Endometrium (tissue), 2 donors: ENCODE data around the gene MEGF8.

Experiments
- FAIRE-seq: peaks from 2 replicates; lab custom pipeline; 2012; peaks lifted over from hg19 to GRCh38; lab: Jason Lieb, UNC
- donor health status: control.
- donor health status: control.

The MEGF8 gene

DNA sequence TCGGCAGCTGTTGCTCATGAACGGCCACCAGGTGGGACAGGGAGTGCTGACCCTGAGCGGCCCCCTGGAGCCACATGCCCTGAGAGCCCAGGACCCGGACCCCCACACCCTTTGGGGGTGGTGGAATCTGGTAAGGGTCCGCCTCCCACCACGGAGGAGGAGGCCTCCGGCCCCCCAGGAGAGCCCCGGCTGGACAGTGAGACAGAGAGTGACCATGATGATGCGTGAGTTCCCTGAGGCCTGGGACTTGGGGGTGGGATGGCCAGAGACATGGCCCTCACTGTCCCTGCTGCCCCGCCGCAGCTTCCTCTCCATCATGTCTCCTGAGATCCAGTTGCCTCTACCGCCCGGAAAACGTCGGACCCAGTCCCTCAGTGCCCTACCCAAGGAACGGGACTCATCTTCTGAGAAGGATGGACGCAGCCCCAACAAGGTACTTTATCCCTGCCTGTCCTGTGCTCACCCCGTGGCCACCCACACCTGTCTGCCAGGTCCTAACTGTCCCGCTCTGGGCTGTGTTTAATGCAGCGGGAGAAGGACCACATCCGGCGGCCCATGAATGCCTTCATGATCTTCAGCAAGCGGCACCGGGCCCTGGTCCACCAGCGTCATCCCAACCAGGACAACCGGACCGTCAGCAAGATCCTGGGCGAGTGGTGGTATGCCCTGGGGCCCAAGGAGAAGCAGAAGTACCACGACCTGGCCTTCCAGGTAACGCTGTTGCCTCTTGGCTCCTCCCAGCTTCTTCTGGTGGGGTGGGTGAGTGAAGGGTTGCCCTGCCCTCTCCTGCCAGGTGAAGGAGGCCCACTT, 38.2 kb upstream of the MEGF8 start:
- FAIRE-seq, result no peak

DNA sequence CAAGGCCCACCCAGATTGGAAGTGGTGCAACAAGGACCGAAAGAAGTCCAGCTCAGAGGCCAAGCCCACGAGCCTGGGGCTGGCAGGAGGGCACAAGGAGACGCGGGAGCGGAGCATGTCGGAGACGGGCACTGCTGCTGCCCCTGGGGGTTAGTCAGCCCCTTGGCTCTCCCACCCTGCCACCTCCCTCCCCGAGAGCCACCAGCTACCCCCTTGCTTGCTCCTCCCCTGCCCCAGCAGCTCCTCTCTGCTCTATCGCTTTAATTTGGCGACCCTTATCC, 37.7 kb upstream of the MEGF8 start:
- no peak for FAIRE-seq

DNA sequence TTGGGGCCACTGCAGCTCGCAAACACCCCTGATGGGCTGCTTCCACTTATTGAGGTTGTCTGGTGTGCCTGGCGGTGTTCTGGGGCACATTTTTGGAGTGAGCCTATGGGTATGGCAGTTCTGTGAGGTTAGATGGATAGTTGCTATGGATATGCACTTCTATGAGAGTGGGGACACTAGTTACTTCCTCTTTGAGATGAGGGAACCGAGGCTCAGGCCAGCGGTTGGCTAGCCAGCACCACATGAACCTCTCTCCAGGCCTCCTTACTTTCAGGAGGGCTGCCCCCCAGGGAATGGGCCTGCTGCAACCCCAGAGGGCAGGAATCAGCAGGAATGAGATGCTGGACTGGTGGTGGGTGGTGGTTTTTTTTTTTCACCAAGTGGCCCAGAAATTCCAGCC, 37.0 kb upstream of the MEGF8 start:
- no peak for FAIRE-seq

GRCh38 chr19:42288881-42289555, 36.4 kb upstream of the MEGF8 start:
- FAIRE-seq, result no peak

DNA sequence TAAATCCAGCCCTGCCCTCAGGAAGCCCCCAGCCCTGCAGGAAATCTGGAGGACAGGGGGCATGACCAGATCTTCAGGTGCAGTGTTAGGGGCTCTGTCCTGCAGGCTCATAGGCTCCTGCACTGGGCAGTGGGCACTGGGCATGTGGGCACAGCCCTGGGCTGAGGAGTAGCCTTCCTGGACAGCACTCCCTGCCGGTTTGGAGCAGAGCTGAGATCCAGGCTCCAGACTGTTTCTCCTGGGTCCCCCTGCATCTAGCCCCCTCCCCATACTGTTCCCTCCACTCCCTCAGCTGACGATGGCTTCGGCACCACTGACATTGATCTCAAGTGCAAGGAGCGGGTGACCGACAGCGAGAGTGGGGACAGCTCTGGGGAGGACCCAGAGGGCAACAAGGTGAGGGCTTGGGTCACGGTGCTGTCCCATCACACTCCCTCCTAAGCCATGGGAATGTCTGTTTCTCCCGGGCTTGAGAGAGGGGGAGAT, 35.8 kb upstream of the MEGF8 start:
- no peak for FAIRE-seq

- FAIRE-seq, result no peak
Observed at GRCh38 chr19:42290136-42290522, 35.3 kb upstream of the MEGF8 start.

- no peak for FAIRE-seq
Observed at GRCh38 chr19:42290523-42291434, 34.7 kb upstream of the MEGF8 start.

GRCh38 chr19:42291435-42291810, 34.0 kb upstream of the MEGF8 start:
- FAIRE-seq, result no peak

GRCh38 chr19:42292042-42292960, 33.1 kb upstream of the MEGF8 start:
- FAIRE-seq, result no peak

- no peak for FAIRE-seq
Observed at GRCh38 chr19:42292963-42293362, 32.5 kb upstream of the MEGF8 start.

DNA sequence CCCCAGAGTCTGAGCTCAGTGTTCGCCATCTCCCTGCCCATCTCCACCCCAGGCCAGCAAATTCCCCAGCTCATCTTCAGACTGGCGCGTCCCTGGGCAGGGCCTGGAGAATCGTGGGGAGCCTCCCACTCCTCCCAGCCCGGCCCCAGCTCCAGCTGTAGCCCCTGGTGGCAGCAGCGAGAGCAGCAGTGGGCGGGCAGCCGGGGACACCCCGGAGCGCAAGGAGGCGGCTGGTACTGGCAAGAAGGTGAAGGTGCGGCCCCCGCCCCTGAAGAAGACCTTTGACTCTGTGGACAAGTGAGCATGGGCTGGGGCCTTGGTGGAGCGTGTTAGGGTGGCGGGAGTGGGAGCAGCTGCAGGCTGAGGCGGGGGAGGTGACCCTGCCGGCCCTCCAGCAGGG, 31.9 kb upstream of the MEGF8 start:
- no peak for FAIRE-seq

DNA sequence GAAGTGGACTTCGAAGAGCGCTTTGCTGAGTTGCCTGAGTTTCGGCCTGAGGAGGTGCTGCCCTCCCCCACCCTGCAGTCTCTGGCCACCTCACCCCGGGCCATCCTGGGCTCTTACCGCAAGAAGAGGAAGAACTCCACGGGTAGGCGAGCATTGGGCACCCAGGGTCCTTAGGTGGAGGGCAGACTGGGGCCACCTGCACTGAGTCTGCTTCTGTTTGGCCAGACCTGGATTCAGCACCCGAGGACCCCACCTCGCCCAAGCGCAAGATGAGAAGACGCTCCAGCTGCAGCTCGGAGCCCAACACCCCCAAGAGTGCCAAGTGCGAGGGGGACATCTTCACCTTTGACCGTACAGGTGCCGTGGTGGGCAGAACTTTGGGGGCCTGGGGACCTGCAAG, 31.5 kb upstream of the MEGF8 start:
- FAIRE-seq, result no peak

DNA sequence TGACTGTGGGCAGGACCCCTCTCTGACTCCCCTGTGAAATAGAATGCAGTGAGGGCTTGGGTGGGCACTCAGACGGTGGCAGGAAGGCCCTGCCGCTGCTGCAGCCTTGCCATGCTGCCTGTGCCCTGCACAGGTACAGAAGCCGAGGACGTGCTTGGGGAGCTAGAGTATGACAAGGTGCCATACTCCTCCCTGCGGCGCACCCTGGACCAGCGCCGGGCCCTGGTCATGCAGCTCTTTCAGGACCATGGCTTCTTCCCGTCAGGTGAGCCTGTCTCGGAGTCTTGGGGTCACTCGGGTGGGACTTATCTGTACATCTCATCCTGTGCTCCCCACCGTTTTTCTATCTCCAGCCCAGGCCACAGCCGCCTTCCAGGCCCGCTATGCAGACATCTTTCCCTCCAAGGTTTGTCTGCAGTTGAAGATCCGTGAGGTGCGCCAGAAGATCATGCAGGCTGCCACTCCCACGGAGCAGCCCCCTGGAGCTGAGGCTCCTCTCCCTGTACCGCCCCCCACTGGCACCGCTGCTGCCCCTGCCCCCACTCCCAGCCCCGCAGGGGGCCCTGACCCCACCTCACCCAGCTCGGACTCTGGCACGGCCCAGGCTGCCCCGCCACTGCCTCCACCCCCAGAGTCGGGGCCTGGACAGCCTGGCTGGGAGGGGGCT, 30.8 kb upstream of the MEGF8 start:
- FAIRE-seq, result no peak

- no peak for FAIRE-seq
Observed at GRCh38 chr19:42295342-42295741, 30.1 kb upstream of the MEGF8 start.

DNA sequence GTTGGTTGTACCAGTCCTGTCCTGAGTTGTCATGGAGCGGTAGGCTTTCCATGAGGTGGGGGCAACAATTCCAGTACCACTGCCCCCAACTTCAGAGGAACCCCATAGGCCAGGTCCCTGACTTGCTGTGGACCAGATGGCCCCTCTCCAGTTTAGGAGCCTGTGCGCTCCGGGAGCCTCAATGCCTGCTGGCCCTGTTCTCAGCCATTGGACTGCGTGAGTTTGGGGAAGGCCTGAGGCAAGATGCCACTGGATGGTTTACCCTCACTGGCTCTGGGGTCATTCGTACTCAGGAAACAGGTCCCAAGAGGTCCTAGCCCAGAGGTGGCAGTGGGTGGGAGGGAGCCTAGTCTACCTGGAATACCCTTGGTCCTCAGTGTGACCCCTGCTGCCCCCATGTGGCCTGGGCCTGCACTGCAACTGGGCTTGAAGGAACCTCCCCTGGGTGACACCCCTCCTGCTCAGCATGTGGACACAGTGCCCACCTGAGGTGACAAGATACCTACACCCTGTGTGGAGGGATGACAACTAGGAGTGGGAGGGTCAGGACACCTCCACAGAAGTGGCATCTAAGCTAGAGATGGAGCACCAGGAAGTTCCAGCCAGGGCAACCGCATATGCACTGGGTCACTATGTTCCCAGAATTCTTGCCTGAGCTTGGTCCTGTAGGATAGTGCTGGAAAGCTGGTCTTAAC, 29.5 kb upstream of the MEGF8 start:
- FAIRE-seq, result no peak

- FAIRE-seq, result no peak
Observed at GRCh38 chr19:42297039-42297438, 28.4 kb upstream of the MEGF8 start.

DNA sequence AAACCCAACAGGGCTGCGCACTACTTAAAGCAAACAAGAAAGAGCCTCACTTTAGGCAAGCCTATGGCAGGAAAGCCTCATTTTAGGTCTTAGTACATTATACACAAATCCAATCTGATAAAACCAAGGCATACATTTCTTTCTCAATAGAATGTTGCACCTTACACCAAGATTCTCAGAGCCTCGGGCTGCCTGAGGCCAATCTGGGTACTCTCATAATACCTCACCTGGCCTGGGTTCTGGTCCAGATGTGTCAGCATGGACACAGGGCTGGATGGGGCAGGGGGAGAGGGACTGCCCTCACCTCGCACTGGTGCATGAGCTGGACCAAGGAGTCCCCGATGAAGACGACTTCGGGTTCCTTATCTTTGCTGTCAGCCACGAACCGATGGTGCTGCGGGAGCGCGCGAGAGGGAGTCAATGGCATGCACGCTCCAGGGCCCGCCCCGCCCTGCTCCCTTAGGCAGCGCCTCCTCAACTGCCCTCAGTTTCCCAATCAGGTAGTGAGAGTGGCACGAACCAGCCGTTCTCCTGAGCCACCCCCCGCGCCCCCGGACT, 23.7 kb upstream of the MEGF8 start, which contains the start of gene PRR19:
Gene PRR19, plus strand, starts transcription at position 487 of the 558 bp plus-strand sequence. CDS start 7,453 bp downstream, outside the sequence.
- FAIRE-seq, result no peak

DNA sequence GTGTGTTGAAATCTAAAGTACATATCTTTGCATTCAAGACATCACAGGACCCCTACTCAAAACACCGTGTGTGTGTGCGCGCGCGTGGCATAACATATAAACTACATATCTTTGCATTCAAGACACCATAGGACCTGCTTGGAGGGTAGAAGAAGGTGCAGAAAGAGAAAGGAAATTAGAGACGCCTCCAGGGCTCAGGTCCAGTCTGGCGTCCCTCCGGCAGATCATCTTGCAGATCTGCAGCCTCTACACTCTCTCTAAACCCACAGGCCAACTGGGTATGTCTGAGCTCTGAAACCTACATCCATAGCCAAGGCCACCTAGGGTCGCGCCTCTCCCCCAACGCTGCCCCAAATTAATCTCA, 22.4 kb upstream of the MEGF8 start:
- FAIRE-seq, result no peak

GRCh38 chr19:42303876-42304275, 21.6 kb upstream of the MEGF8 start:
- no peak for FAIRE-seq

- no peak for FAIRE-seq
Observed at GRCh38 chr19:42306646-42307045, 18.8 kb upstream of the MEGF8 start.
